ENCODE results near the gene ATP6V0D1.

The ATP6V0D1 gene

GRCh38 chr16:67463059-67463458, 17.9 kb downstream of the ATP6V0D1 start:
- Histone ChIP-seq H2AFZ (ENCODE audit: low read depth, low read length) (no peak overlapping the region), H3K36me3 (ENCODE audit: insufficient read depth, low read length) (peaks cover 9% of the 10 kb centered on the region), H3K4me1 (ENCODE audit: insufficient read depth, low read length) (no peaks in the 10 kb centered on the region), H3K9me3 (ENCODE audit: low read length) (no peaks in the 10 kb centered on the region), H3K27me3 (ENCODE audit: insufficient read depth, low read length) (no peaks in the 10 kb centered on the region), H3K4me3 (ENCODE audit: low read length) (no peak overlapping the region)

GRCh38 chr16:67462279-67462655, 18.7 kb downstream of the ATP6V0D1 start:
- peaks cover 9% of the 10 kb centered on the region for H3K36me3 ChIP-seq (ENCODE audit: insufficient read depth, low read length)
- H2AFZ ChIP-seq (ENCODE audit: low read depth, low read length) = no peak overlapping the region
- no peaks in the 10 kb centered on the region for H3K9me3 ChIP-seq (ENCODE audit: low read length)
- no peak overlapping the region for H3K4me3 ChIP-seq (ENCODE audit: low read length)
- H3K4me1 ChIP-seq (ENCODE audit: insufficient read depth, low read length) = no peaks in the 10 kb centered on the region
- H3K27me3 ChIP-seq (ENCODE audit: insufficient read depth, low read length) = no peaks in the 10 kb centered on the region

- H3K27me3 ChIP-seq (ENCODE audit: insufficient read depth, low read length) = no peaks in the 10 kb centered on the region
- no peaks in the 10 kb centered on the region for H3K4me1 ChIP-seq (ENCODE audit: insufficient read depth, low read length)
- no peak overlapping the region for H2AFZ ChIP-seq (ENCODE audit: low read depth, low read length)
- no peaks in the 10 kb centered on the region for H3K9me3 ChIP-seq (ENCODE audit: low read length)
- H3K36me3 ChIP-seq (ENCODE audit: insufficient read depth, low read length) = peaks cover 9% of the 10 kb centered on the region
- H3K4me3 ChIP-seq (ENCODE audit: low read length) = no peak overlapping the region
Observed at GRCh38 chr16:67461600-67462278, 19.2 kb downstream of the ATP6V0D1 start.

GRCh38 chr16:67460961-67461360, 20.0 kb downstream of the ATP6V0D1 start:
- Histone ChIP-seq H3K36me3 (ENCODE audit: insufficient read depth, low read length) (peaks cover 9% of the 10 kb centered on the region), H3K9me3 (ENCODE audit: low read length) (no peaks in the 10 kb centered on the region), H2AFZ (ENCODE audit: low read depth, low read length) (no peak overlapping the region), H3K27me3 (ENCODE audit: insufficient read depth, low read length) (no peaks in the 10 kb centered on the region), H3K4me1 (ENCODE audit: insufficient read depth, low read length) (no peaks in the 10 kb centered on the region), H3K4me3 (ENCODE audit: low read length) (no peak overlapping the region)

- Histone ChIP-seq H3K9me3 (ENCODE audit: low read length) (no peaks in the 10 kb centered on the region), H3K4me3 (ENCODE audit: low read length) (no peak overlapping the region), H3K27me3 (ENCODE audit: insufficient read depth, low read length) (no peaks in the 10 kb centered on the region), H3K36me3 (ENCODE audit: insufficient read depth, low read length) (peaks cover 9% of the 10 kb centered on the region), H2AFZ (ENCODE audit: low read depth, low read length) (no peak overlapping the region), H3K4me1 (ENCODE audit: insufficient read depth, low read length) (no peaks in the 10 kb centered on the region)
Observed at GRCh38 chr16:67460168-67460567, 20.8 kb downstream of the ATP6V0D1 start.

GRCh38 chr16:67459861-67460150, 21.2 kb downstream of the ATP6V0D1 start:
- Histone ChIP-seq H3K9me3 (ENCODE audit: low read length) (no peaks in the 10 kb centered on the region), H2AFZ (ENCODE audit: low read depth, low read length) (no peak overlapping the region), H3K27me3 (ENCODE audit: insufficient read depth, low read length) (no peaks in the 10 kb centered on the region), H3K4me1 (ENCODE audit: insufficient read depth, low read length) (no peaks in the 10 kb centered on the region), H3K36me3 (ENCODE audit: insufficient read depth, low read length) (peaks cover 9% of the 10 kb centered on the region), H3K4me3 (ENCODE audit: low read length) (no peak overlapping the region)

- no peaks in the 10 kb centered on the region for H3K9me3 ChIP-seq (ENCODE audit: low read length)
- H3K36me3 ChIP-seq (ENCODE audit: insufficient read depth, low read length) = peaks cover 9% of the 10 kb centered on the region
- no peaks in the 10 kb centered on the region for H3K27me3 ChIP-seq (ENCODE audit: insufficient read depth, low read length)
- H3K4me1 ChIP-seq (ENCODE audit: insufficient read depth, low read length) = peaks cover 4% of the 10 kb centered on the region
- no peak overlapping the region for H3K4me3 ChIP-seq (ENCODE audit: low read length)
- H2AFZ ChIP-seq (ENCODE audit: low read depth, low read length) = no peak overlapping the region
Observed at GRCh38 chr16:67459066-67459860, 21.7 kb downstream of the ATP6V0D1 start.

- no peaks in the 10 kb centered on the region for H3K27me3 ChIP-seq (ENCODE audit: insufficient read depth, low read length)
- peaks cover 12% of the 10 kb centered on the region for H3K36me3 ChIP-seq (ENCODE audit: insufficient read depth, low read length)
- H3K4me1 ChIP-seq (ENCODE audit: insufficient read depth, low read length) = peaks cover 11% of the 10 kb centered on the region
- H3K9me3 ChIP-seq (ENCODE audit: low read length) = no peaks in the 10 kb centered on the region
- no peak overlapping the region for H3K4me3 ChIP-seq (ENCODE audit: low read length)
- no peak overlapping the region for H2AFZ ChIP-seq (ENCODE audit: low read depth, low read length)
Observed at GRCh38 chr16:67458121-67458641, 22.8 kb downstream of the ATP6V0D1 start.

- Histone ChIP-seq H3K4me1 (ENCODE audit: insufficient read depth, low read length) (peaks cover 11% of the 10 kb centered on the region), H2AFZ (ENCODE audit: low read depth, low read length) (no peak overlapping the region), H3K4me3 (ENCODE audit: low read length) (no peak overlapping the region), H3K36me3 (ENCODE audit: insufficient read depth, low read length) (peaks cover 16% of the 10 kb centered on the region), H3K9me3 (ENCODE audit: low read length) (no peaks in the 10 kb centered on the region), H3K27me3 (ENCODE audit: insufficient read depth, low read length) (no peaks in the 10 kb centered on the region)
Observed at GRCh38 chr16:67457611-67458010, 23.3 kb downstream of the ATP6V0D1 start.

GRCh38 chr16:67456391-67457081, 24.4 kb downstream of the ATP6V0D1 start:
- Histone ChIP-seq H3K4me3 (ENCODE audit: low read length) (no peak overlapping the region), H3K27me3 (ENCODE audit: insufficient read depth, low read length) (no peaks in the 10 kb centered on the region), H3K36me3 (ENCODE audit: insufficient read depth, low read length) (peaks cover 18% of the 10 kb centered on the region), H2AFZ (ENCODE audit: low read depth, low read length) (no peak overlapping the region), H3K4me1 (ENCODE audit: insufficient read depth, low read length) (peaks cover 11% of the 10 kb centered on the region), H3K9me3 (ENCODE audit: low read length) (no peaks in the 10 kb centered on the region)

GRCh38 chr16:67454852-67455251, 26.1 kb downstream of the ATP6V0D1 start:
- Histone ChIP-seq H3K36me3 (ENCODE audit: insufficient read depth, low read length) (peaks cover 19% of the 10 kb centered on the region), H3K4me3 (ENCODE audit: low read length) (no peak overlapping the region), H3K9me3 (ENCODE audit: low read length) (no peaks in the 10 kb centered on the region), H3K4me1 (ENCODE audit: insufficient read depth, low read length) (peaks cover 11% of the 10 kb centered on the region), H3K27me3 (ENCODE audit: insufficient read depth, low read length) (no peaks in the 10 kb centered on the region), H2AFZ (ENCODE audit: low read depth, low read length) (no peak overlapping the region)

GRCh38 chr16:67454104-67454503, 26.9 kb downstream of the ATP6V0D1 start:
- Histone ChIP-seq H3K4me1 (ENCODE audit: insufficient read depth, low read length) (peaks cover 11% of the 10 kb centered on the region), H2AFZ (ENCODE audit: low read depth, low read length) (no peak overlapping the region), H3K27me3 (ENCODE audit: insufficient read depth, low read length) (no peaks in the 10 kb centered on the region), H3K9me3 (ENCODE audit: low read length) (no peaks in the 10 kb centered on the region), H3K4me3 (ENCODE audit: low read length) (no peak overlapping the region), H3K36me3 (ENCODE audit: insufficient read depth, low read length) (peaks cover 24% of the 10 kb centered on the region)

- Histone ChIP-seq H2AFZ (ENCODE audit: low read depth, low read length) (no peak overlapping the region), H3K36me3 (ENCODE audit: insufficient read depth, low read length) (peaks cover 28% of the 10 kb centered on the region), H3K4me1 (ENCODE audit: insufficient read depth, low read length) (peaks cover 11% of the 10 kb centered on the region), H3K27me3 (ENCODE audit: insufficient read depth, low read length) (no peaks in the 10 kb centered on the region), H3K9me3 (ENCODE audit: low read length) (no peaks in the 10 kb centered on the region), H3K4me3 (ENCODE audit: low read length) (no peak overlapping the region)
Observed at GRCh38 chr16:67451704-67452435, 29.1 kb downstream of the ATP6V0D1 start.
